GM18502 (cell line): ENCODE measurements around the gene ZNF593OS.
A peak's percentile ranks its signal among the peaks of the same experiment; 100 is the strongest.

Experiments used
- ATAC-seq: cut with Tn5 transposase; IDR thresholded peaks from one replicate; pipeline ENCODE4 v1.9.1; 2021; ENCODE audit warnings: mild to moderate bottlenecking; ENCODE audit not compliant: unreplicated experiment, poor library complexity

ZNF593OS gene

GRCh38 chr1:26184883-26185282, 13.3 kb upstream of the ZNF593OS start:
- no peak for ATAC-seq

GRCh38 chr1:26184086-26184485, 12.5 kb upstream of the ZNF593OS start:
- no peak for ATAC-seq

GRCh38 chr1:26182383-26182696, 10.7 kb upstream of the ZNF593OS start:
- ATAC-seq: no peak

- ATAC-seq: no peak
Measured at GRCh38 chr1:26181586-26182382, 10.2 kb upstream of the ZNF593OS start.

DNA sequence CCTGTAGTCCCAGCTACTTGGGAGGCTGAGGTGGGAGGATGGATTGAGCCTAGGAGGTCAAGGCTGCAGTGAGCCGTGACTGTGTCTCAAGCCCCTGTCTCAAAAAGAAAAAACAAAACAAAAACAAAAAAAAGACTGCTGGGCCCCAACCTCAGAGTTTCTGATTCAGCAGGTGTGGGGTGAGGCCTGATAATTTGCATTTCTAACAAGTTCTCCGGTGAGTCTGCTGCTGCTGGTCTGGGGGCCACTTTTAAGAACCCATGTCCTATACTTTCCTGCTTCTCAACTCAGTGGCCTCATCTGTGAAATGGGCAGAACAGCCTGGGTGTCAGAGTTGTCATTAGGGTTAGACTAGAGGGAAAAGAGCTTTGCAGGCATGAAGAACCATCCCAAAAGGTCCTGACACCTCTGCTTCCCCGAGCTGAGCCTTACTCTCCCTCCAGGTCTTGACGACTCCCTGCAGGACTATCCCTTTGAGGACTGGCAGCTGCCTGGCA, 8.4 kb upstream of the ZNF593OS start:
- ATAC-seq: no peak

GRCh38 chr1:26177182-26177684, 5.6 kb upstream of the ZNF593OS start, which contains the start of gene CNKSR1:
CNKSR1 (plus strand) TSS chr1:26177491; CDS start chr1:26177548, 57 bp downstream.
- no peak for ATAC-seq

DNA sequence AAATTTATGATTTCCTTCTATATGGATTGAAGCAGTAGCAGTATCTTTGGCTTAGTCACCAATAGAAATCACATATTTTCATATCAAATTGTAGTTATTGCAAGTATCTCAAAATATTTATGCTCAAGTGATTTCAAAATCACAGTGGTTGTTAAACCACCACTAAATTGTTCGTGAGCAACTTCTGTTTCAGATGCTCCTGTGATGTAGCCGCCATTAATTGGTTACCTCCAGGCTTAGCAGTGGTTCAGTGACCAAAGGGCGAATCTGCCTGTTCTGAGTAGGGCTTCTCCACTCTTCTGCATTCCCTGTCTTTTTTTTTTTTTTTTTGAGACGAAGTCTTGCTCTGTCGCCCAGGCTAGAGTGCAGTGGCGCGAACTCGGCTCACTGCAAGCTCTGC, 3.7 kb upstream of the ZNF593OS start:
- ATAC-seq: no peak

DNA sequence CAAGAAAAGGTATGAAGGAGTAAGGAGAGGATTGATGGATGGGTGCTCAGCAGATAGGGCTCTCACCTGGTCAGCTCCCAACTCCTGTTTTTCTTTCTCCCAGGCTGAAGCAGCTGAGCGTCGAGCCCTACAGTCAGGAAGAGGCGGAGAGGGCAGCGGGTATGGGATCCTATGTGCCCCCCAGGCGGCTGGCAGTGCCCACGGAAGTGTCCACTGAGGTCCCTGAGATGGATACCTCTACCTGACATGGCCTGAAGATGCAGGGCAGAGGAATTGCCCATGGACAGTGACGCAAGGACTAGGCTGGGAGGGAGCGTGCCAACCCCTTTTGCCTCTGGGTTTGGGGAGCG, 1.2 kb downstream of the ZNF593OS start:
- no peak for ATAC-seq

DNA sequence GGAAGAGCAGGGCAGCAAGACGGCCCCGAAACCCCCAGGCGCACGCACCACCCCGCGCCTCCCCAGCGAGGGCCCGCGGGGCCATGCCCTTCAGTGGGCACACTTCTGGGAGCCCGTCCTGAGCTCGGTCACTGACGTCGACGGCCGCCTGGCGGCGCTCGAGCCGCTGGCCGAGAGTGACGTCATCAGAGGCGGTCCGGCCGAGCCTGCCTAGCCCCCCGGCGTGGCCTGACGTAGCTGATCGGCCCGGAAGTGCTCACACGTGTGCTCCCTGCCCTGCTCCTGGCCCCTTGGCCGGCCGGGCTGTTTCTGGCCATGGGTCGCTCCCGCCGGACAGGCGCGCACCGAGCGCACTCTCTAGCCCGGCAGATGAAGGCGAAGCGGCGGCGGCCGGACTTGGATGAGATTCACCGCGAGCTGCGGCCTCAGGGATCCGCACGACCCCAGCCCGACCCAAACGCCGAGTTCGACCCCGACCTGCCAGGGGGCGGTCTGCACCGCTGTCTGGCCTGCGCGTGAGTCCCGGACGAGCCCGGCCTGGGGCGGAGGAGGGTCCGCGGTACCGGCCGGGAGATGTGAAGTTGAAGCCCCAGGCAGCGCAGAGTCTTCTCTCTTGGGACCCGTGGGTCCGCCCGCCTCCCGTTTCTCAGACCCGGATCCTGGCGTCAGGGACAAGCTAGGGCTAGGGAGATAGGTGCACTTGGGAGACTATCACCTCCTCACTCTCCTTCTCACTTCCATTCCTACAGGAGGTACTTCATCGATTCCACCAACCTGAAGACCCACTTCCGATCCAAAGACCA, 1.8 kb downstream of the ZNF593OS start, which contains the start of gene ZNF593:
Gene ZNF593 (plus strand): TSS at position 240 of the 803 bp plus-strand sequence. CDS start 76 bp downstream, at position 316.
- peak; percentile 89 for ATAC-seq

DNA sequence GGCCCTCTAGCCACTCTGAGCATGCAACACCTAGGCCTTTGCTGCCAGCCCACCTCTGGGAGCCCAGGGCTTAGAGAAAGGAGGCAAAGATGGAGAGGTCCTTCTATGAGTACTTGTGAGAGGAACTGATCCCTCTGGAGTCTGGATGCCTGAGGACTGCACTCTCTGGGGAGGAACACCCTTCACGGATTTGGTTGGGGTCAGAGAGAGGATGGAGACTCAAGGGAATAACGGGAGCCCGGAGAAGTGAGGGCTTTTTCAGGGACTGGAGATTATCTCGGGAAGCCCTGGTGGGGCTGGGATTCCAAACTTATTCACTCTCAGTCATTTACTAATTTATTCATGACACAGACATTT, 2.5 kb downstream of the ZNF593OS start:
- no peak for ATAC-seq

DNA sequence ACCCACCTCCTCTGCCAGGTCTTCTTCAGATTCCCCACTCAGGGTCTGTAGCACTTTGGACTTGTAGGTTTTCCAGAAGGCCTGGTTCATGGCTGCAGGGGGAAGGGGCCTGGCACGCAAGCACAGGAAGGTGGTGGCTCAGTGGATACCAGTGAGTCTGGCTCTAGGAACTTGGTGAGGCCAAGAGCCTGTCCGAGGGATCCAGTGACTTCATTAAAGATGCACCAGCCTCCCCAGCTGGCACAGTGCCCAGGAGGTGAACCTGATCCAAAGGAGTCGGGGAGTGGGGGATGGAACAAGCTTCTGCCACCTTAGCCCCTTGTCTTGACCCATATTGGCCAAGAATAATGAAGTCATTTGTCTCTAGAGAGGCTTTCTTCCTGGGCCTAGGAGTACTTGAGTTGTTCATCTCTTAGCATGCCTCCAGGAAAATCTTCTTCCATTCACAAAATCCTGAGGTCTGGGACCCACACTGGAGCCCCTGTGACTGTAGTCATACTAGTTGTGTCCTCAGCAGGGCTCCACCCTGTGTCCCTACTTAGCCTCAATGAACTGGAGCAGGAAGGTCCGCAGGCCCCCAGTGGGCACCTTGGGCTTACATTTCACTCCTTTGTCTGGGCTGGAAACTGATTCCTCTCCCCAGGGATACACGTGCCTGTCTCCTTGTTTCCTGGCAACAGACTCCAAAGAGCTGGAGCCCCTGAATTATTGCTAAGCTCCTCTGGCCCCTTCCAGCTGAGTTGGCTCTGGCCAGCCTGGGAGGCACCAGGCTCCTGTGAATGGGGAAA, 3.0 kb downstream of the ZNF593OS start, which contains the start of gene C1orf232:
Gene C1orf232 (minus strand): TSS at position 554 of the 788 bp plus-strand sequence. CDS start 464 bp downstream, at position 90.
- no peak for ATAC-seq

DNA sequence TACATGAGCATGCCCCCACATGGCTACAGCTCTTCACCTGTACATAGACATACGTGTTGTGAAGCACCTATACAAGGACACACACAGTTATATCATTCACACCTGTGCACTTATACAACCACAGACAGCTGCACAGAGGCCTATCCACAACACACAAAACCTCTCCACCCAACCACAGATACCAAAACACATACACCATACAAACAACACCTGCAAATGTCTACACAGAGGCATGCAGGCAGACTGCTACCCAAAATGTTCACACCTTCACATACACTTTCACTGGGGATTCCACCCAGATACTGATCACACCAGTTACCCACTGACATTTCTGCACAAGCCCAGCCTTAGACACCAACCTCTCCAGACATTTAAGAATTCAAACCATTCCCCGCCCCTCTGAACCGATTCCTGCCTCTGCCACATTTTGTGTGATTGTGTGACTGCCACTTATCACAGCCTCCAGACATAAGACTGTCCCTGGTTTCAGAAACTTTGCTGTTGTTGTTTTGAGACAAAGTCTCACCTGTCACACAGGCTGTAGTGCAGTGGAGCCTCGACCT, 4.8 kb downstream of the ZNF593OS start:
- no peak for ATAC-seq

- ATAC-seq: no peak
Measured at GRCh38 chr1:26164861-26165842, 6.5 kb downstream of the ZNF593OS start.

DNA sequence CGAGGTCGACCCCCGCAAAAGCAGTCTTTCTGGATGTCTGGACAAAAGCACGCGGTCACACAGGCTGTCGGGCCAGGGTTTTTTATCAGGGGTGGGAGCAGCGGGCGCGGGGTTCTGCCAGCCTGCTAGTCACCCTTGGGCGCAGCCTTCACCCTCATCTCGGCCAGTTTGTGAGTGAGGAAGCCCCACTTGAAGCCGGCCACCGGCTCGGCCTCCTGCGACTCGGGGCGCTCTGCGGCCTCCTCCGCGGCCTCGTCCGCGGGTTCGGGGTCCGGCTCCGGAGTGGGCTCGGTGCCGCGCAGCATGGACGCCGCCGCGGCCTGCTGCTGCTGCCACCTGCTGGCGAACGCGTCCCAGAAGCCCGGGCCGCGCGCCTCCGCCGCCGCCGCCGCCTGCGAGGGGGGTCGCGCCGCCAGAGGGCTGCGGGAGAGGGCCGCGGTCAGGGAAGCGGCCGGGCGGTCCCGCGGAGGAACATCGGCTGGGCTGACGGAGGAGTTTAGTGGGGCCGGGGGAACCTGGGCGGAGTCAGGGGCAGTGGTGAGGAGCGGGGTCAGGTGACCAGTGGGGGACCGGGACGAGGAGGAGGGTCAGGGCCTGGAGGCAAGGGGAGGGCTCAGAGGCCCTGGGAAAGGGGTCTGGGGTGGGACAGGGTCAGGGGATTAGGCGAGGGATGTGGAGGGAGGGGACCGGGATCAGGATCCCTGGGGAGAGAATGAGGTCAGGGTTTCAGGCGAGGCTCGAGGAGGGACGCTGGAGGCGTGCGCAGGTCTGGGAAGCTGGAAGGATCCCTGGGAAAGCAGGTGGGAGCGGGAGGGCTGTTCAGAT, 7.4 kb downstream of the ZNF593OS start:
- no peak for ATAC-seq

- ATAC-seq: no peak
Measured at GRCh38 chr1:26163684-26164035, 8.0 kb downstream of the ZNF593OS start.

DNA sequence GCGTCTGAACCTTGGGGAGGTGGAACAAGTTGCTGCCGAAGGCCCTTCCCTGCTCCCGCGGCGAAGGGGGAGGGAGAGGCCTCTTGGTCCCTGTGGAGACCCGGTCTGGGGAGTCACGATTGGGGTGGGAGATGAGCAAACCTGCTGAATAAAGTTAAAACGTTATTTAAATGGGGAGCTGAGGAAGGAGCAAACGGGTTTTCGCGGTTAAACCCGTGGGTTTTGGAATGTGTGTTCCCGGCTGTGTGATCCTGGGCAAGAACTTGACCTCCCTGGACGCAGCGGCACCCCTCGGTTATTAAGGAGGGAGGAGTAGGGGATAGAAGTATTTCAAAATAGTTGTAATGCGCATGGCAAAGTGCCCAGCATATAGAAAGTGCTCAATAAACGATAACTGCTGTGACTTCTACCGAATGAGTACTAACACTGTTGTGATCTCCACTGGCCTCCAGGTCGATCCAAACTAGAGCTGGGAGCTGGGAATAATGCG, 9.4 kb downstream of the ZNF593OS start:
- ATAC-seq: no peak

- ATAC-seq: no peak
Measured at GRCh38 chr1:26161415-26162219, 10.0 kb downstream of the ZNF593OS start.
